Astrocyte of the cerebellum (primary cell): ENCODE data around the gene TRPV3.

Source experiments
- DNase-seq: peaks from one replicate; pipeline ENCODE4 v3.0.0-alpha.2; 2011; ENCODE audit warnings: low read depth
- H3K4me3 ChIP-seq: 2 replicates; pipeline ENCODE4 v1.5.1; 2011; ENCODE audit warnings: mild to moderate bottlenecking, low read depth, low read length, moderate library complexity
- in situ Hi-C: cut with HindIII; loops from 2 replicates; pipeline ENCODE4 v1.10.0; 2017; ENCODE audit warnings: low sequenced_read_pairs
- TF ChIP-seq, protein P1 (sequence below): IDR thresholded peaks from 2 replicates; pipeline ENCODE4 v1.5.1; 2012; ENCODE audit warnings: low read length, low read depth, moderate library complexity, mild to moderate bottlenecking; ENCODE audit errors: missing control alignments

Gene TRPV3

DNA sequence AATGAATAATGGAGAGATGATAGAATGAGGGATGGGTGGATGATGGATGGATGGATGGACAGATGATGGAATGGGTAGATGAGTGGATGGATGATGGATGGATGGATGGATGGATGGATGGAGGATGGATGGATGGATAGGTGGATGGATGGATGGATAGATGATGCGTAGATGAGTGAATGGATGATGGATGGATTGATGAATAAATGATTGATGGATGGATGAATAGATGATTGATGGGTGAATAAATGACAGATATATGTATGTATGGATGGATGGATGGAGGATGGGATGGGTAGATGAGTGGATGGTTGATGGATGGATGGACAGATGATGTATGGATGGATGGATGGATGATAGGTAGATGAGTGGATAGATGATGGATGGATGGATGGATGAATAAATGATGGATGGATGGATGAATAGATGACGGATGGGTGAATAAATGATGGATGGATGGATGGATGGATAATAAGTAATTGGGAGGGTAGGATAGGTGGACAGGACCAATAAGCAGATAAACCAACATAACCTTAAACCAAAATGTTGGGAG is 7.9 kb downstream of the TRPV3 start:
- TF ChIP-seq, protein P1, sequence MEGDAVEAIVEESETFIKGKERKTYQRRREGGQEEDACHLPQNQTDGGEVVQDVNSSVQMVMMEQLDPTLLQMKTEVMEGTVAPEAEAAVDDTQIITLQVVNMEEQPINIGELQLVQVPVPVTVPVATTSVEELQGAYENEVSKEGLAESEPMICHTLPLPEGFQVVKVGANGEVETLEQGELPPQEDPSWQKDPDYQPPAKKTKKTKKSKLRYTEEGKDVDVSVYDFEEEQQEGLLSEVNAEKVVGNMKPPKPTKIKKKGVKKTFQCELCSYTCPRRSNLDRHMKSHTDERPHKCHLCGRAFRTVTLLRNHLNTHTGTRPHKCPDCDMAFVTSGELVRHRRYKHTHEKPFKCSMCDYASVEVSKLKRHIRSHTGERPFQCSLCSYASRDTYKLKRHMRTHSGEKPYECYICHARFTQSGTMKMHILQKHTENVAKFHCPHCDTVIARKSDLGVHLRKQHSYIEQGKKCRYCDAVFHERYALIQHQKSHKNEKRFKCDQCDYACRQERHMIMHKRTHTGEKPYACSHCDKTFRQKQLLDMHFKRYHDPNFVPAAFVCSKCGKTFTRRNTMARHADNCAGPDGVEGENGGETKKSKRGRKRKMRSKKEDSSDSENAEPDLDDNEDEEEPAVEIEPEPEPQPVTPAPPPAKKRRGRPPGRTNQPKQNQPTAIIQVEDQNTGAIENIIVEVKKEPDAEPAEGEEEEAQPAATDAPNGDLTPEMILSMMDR, result no peak
- no peak for DNase-seq
- in situ Hi-C loops, result no loop called here
- no peak overlapping the region for H3K4me3 ChIP-seq

DNA sequence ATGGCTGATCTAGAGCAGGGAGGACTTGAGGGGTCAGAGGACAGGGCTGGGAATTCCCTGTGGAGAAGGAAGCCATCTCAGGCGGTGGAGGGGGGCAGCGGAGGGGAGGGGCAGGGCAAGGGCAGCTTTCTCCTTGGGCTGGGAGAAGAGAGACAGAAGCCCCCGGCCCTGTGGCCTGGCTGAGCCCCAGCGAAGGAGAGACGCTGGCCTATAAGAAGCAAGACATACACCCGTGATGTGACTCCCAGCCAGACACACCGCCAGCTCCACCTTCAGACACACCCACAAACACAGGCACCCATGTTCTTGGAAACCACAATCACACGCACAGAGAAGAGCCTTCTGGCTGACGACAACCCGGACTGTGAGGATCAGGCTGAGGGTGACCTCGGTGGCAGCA is 10.0 kb downstream of the TRPV3 start:
- H3K4me3 ChIP-seq, result no peak overlapping the region
- no peak for DNase-seq
- in situ Hi-C loops, result no loop called here
- TF ChIP-seq, protein P1, result no peak

DNA sequence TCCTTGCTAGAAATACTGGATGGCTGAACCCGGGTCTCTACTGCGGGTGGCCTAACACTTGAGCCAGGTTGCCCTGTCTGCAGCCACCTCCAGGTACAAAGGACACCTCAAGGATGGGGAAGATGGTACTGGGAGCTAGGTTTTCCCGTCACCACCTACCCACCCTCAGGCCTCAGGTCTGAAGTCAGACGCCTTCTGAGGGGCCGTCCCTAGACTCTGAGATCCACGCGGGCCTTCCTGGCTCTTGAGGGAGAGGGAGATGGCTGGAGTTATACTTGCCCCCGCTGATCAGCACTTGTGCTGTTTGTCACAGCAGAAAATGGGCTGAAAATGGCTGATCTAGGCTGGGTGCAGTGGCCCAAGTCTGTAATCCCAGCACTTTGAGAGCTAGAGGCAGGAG is 10.6 kb downstream of the TRPV3 start:
- H3K4me3 ChIP-seq, result no peak overlapping the region
- DNase-seq, result no peak
- TF ChIP-seq, protein P1, result no peak
- in situ Hi-C loops, result no loop called here

GRCh38 chr17:3546521-3546920 is 11.1 kb downstream of the TRPV3 start:
- TF ChIP-seq, protein P1, result no peak
- no peak overlapping the region for H3K4me3 ChIP-seq
- no peak for DNase-seq
- in situ Hi-C loops, result no loop called here

GRCh38 chr17:3545151-3545550 is 12.5 kb downstream of the TRPV3 start:
- in situ Hi-C loops, result no loop called here
- TF ChIP-seq, protein P1, result no peak
- no peak overlapping the region for H3K4me3 ChIP-seq
- DNase-seq, result no peak

GRCh38 chr17:3544365-3544764 is 13.2 kb downstream of the TRPV3 start:
- TF ChIP-seq, protein P1, result no peak

More at GRCh38 chr17:3544365-3544764, 13.2 kb downstream of the TRPV3 start:
- H3K4me3 ChIP-seq, result no peak overlapping the region
- in situ Hi-C loops, result no loop called here
- no peak for DNase-seq
